GM21529 (cell line): ENCODE measurements around the gene DRD2.

Experiments
- ATAC-seq: cut with Tn5 transposase; IDR thresholded peaks from one replicate; pipeline ENCODE4 v1.9.1; 2021; ENCODE audit not compliant: unreplicated experiment

Gene DRD2

DNA sequence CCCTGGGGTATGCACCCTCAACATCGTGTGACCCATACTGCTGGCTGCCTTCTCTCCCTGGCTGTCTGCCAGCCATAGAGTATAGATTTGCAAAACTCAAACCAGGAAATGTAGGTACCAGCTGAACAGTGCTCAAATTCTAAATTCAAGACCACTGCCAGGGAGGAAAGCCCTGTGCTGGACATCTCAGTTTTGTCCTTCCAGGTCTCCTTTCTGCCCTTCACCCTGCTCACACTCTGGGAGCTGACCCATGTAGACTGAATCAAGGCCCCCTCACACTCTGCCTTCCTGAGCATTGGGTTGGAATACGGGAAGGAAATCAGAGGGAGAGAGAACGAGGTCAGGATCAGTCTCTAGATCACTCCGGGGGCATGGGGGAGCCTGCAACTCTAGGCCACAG lies 12.4 kb upstream of the DRD2 start:
- ATAC-seq, result no peak

DNA sequence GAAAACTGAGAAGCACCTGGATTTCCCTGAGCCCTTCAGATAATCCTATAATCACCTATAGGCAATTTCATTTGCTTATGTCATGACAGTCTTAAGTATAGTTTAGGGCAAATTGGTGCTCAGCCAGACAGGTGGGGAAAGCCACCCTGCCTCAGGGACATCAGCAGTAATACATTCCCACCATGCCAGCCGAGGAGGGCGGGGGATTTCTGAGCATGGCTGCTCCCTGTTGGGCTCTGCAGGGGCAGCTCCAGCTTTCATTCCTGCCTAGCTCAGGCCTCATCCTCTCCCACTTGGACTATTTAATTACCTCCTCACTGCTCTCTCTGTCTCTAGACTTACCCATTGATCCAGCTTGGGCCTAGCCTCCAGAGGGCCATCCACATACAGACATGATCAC lies 9.0 kb upstream of the DRD2 start:
- ATAC-seq, result no peak

DNA sequence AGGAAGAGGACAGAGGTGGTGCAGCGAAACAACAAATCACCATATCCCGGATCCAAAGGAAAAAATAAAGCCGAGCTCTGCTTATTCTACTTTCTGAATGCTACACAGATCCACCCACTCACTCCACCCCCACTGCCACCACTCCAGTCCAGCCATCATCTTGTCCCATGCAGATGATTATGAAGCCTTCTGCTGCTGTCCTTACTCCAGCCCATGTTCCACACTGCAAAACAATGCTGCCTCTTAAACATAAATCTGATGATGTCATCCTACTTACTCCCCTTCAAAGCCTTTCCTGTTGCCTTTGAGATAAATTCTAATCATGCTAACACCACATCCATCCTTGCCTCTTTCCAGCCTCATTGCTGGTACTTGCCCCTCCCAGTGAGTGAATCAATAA lies 6.5 kb upstream of the DRD2 start:
- no peak for ATAC-seq

DNA sequence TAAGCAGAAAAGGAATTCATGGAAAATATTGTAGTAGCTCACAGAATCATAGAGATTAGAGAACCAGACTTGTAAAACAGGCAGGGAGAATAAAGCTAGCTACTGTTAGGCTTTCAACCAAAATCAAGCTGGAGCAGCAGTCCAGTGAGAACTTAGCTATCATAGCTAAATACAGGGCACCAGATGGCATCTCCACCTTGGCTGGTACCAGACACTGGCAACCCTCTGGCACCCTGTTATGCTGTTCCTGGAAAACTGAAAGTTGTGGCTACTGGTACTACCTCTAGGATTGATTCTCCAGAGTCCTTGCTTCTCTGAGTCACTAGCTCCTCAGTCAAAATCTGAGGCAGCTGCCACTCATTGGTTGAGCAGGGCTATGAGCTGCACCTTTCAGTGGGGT lies 6.0 kb upstream of the DRD2 start:
- no peak for ATAC-seq

DNA sequence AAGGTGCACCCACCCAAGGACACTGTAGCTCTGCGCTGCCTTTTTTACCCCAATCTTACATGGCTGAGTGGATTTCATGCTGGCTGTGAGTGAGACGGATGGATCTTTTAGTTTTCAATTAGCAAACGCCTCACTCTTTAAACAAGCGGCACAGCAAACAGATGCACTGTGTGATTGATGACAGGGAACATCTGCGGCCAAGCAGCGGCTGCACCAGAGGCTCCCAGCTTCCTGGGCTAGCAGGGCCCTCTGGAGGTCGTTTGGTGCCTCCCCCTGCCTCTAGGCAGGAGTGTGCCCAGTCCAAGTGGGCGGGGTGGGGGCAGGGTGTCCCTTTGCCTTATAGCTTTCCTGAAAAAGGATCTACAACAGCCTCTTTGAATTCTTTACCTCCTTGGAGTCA lies 2.1 kb upstream of the DRD2 start:
- no peak for ATAC-seq

DNA sequence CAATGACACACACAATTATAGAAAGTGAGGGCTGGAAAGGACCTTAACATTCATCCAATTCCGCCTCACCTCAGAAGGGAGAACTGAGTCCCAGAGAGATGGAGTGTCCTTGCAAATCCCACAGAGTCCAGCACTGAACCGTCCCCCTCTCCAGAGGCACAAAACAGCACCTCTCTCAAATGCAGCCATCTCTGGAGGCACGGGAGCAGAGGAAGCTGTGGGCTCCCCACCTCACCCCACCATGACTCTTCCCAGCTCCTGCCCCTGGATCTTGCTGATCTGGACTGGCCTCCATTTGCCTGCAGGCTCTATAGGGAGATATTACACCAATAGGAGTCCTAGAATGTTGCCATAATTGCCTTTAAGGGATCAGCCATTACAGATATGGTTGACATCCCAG lies 1.4 kb upstream of the DRD2 start:
- ATAC-seq, result no peak

DNA sequence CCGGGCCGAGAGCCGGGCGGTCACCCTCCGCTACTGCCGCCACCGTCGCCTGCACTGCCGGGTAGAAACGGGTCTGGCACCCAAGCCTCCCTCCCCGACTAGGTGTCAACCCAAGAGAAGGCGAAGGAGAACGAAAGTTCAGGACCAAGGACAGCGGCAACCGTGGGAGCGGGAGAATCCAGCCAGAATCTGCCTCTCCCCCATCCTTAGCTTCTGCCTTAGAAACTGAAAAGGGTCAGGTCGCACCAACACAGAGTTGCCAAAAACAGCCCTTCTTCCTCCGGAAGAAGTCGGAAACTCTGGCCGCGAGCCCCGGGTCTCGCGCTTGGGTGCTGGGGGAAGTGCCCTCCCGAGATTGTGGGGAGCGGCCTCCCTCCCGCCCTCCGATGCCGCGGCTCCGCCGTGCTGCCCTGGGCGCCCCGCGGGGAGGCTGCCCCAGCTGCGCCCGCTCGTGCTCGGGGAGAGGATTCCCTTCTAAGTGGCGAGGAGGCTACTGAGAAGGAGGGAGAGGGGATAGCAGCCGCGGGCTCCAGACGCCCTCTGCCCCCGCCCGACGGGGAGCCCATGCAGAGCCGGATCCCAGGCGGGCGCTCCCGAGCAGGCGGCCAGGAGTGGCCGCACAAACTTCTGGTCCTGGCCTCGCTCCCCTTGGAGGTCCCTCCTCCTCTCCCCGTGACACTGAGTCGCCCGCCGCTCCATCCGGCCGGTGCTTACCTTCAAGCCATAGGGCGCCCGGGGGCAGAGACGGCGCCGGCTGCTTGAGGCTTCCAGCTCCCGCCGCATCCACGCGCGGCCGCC lies 637 bp downstream of the DRD2 start:
- ATAC-seq, result no peak

DNA sequence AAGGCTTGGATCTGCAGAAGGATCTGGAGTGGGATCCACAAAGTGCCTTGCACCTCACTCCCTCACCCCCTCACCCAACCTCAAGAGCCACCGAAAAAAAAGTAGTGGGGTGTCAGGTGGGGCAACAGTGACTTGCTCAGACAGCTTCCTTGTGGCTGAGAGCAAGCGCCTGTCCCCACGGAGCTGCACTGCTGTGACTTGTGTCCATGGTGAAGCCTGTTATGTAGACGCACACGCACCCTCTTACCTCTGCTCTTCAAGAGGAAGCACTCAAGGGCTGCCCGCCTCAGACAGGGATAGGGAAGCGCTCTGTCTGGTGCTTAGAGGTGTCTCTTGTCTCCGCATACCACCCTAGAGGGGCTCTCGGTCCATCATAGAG lies 1.2 kb downstream of the DRD2 start:
- no peak for ATAC-seq

DNA sequence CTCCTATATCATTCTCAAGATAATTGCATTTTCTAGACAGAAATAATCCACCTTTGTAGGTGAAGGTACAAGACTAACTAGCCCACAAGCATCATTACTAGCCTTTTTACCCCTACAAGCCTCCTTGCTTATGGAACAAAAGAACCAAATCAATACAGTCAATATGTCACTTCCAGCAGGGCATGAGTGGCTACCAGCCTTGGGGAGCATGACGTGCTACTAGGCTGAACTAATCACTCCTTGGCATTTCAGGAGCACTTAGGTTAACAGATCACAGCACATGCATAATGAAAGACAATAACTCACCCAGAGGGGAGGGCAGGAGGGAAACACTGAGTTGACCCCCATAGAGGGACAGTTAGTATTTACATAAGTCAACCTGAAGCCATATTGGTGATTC lies 2.7 kb downstream of the DRD2 start:
- no peak for ATAC-seq

DNA sequence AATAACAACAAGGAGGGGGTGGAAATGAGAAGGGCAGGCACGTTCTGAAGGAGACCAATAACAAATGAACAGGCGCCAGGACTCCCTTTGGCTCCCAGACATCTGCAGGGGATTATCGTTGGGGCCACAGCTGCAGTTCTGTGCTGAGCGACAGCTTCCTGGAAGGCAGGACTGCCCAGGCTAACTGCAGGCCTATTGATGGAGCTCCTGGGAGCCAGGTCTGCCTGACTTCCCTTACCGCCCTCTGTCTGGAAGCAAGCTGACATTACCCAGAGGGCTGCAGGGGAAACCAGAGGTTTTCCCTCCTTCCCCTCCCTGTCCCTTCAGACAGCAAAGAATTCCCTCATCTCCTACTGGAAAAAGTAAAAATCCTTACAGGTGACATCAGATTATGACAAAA lies 5.0 kb downstream of the DRD2 start:
- ATAC-seq, result no peak

DNA sequence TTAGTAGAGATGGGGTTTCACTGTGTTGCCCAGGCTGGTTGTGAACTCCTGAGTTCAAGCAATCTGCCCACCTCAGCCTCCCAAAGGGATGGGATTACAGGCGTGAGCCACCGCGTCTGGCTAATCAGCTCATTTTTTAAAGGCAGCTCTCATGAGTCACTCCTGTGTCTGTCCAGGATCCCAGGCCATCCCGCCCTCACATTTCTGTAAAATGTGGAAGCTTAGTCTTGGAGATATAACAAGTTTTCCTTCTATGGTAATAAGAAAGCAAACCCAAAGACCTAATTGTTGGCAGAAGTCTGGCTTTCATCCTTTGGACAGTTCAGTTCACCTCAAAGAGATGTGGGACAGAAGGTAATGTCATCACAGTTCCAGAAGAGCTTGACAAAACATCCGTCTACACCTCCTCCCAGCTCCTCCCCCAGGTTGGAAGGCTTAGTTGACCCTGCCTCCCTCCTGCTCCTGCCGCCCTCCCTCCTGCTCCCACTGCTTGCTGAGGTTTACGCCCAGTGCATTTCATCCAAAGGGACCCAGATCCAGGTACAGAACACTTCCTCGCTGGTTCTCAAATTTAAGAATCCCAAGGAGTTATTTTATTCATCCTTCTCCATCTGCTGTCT lies 6.4 kb downstream of the DRD2 start:
- no peak for ATAC-seq

DNA sequence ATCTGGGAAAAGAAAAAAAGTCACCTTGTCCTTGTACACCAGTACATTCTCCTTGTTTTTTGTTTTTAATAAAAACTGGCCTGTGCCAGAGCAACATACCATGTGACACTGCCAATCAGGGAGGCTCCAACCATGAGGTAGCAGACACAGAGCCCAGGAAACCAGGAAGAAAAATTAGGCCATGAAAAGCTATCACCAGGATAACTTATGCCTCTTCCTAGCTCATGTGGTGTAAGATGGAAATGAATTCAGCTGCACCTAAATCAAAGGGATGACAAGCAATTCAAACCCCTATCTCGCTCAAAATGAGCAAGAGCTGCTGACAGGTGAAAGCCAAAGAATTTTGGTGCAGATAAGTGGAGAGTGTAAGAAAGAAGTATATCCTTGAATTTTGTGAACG lies 7.7 kb downstream of the DRD2 start:
- no peak for ATAC-seq

DNA sequence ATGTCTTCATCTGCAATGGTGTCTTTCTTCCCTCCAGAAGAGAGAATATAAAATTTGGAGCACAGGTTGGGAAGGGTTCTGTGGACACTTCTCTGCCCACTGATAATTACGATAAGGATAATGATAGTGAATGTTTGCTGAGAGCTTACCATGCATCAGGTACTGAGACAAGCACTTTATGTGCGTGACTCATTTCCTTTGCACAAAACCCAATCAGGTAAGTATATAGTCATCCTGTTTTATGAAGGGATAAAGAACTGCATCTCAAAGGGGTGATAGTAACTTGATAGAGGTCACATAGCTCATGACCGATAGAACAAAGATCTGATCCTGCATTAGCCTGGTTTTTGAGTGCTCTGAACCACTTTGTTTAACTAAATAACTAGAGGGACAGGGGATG lies 9.4 kb downstream of the DRD2 start:
- no peak for ATAC-seq

DNA sequence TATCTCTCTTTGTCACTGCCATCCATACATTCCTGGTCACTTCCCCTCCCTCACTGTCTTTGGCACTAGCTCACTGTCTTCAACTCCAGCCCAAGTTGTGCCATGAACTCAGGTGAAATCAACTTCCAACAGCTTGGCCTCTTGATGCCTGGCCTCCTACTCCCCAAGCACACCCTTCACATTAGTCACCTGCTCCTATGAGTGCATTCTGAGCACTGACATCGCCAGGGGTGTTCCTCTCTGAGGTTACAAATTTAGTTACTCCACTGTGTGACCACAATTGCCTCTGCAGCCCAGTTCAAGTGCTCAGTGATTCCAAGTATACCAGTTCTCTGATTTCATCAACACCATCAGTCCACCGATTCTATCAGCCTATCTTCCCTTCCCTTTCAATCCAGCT lies 10.8 kb downstream of the DRD2 start:
- no peak for ATAC-seq

DNA sequence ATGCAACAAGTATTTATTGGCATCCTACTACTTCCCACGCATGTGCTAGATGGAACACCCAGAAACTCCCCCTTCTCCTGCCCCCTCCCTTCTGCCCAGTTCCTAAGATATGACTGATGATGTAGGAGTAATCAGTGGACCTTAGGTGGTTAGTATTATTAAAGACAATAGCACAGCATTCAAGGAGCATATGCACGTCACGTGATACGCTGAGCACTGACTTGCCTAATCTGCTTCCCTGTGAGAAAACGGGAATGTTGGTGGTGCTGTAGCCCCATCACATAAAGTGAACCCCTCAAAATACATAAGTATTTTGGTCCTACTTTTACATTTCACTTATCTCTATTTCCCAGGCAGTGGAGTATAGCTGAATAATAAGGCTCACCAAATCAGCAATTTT lies 12.4 kb downstream of the DRD2 start:
- no peak for ATAC-seq

DNA sequence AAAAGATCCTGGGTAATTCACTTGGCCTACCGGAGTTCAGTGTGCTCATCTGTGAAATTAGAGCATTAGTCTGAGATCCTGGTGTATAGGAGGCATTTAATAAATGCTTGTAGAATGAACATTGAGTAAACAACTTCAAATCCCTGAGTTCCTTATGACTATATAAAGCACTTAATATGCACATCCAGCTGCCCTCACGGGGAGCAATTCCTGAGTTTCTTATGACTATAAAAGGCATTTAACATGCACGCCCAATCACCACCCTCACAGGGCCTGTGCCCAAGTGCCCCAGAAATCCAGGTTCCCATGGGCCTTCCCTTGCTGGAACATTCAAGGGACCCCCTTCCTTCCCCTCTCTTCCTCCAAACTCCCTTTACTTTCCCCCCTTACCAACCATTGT lies 13.6 kb downstream of the DRD2 start:
- ATAC-seq, result no peak

DNA sequence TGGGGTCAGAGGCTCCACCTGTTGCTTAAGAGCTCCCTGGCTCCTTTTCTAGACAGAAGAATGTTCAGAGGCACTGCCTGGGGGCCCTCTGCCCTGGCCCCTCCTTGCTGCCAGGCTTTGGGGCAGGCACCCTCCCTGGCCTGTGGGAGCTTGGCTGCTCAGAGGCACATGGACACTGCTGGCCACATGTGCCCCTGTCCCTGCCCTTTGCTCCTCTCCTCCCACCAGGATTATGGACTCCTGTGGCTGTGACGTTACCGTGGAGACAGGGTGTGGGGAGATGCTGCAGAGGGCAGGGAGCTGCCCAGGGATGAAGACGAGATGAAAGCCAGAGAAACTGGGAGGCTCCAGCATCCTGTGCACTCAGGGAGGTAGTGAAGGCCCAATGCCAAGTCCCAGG lies 14.7 kb downstream of the DRD2 start:
- no peak for ATAC-seq

DNA sequence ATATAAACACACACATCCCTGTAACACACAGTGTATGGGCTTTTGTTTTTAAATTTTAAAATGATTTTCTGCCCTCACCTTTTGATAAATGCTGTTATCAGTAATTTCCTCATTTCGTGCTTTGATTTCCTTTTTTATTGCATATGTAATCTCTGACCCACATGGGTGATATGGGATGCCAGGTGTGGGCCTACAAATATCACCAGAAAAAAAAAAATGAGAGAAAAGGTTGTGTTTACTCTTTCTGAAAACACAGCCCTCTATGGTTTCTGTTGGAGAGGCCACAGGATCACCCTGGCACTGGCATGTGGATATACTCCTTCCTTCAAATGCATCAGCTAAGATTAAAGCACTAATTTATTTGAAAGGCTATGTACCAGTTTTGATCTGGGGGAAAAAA lies 17.0 kb downstream of the DRD2 start:
- no peak for ATAC-seq

DNA sequence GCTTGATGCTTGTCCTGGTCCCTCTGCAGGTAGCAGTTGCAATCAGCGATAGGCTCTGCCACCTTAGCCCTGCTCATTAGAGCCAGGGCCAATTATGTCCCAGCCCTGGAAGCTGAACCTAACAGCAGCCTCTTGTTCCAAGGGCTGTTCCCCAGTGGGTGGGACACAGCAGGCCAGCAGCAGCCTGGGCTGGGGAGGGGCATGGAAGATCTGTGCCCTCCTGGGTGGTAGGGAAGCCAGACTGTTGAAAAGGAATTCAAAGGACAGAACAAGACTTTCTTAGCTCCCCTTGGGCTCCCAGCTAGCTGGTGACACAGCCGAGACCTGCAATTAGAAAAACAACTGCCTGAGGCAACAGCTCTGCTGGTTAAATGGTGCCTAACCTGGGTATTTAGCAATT lies 17.4 kb downstream of the DRD2 start:
- no peak for ATAC-seq

DNA sequence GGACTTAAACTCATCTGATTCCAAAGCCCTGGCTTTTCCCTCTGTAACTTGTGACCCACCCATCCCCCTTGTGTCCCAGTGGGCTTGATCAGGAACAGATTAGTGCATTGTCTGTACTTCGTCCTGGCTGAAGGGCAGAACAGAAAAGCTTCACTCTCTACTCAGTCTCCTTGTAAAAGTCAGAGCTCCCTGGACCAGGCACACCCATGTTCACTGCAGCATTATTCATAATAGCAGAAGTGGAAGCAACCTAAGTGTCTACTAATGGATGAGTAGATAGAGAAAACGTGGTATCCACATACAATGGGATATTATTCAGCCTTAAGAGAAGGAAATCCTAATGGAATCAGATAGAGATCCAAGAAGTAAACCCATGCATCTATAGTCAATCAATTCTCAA lies 20.7 kb downstream of the DRD2 start:
- no peak for ATAC-seq

DNA sequence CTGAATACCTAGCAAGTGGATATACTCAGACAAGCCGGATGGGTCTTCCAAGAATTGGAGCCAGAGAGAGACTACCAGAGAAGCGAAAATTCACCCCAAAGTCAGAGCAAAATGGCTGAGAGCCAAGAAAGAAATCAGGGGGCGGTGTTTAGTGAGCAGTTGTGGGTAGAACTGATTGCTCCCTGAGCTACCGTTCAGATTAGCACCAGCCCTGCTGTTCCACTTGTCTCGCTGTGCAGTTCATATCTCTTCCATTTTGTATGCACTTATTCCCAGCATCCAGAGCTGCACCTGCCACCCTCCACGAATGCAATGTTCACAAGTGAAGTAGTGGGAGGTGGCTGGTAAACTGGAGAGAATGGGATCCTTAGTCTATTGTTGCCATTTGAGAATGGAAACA lies 25.5 kb downstream of the DRD2 start:
- ATAC-seq, result no peak

DNA sequence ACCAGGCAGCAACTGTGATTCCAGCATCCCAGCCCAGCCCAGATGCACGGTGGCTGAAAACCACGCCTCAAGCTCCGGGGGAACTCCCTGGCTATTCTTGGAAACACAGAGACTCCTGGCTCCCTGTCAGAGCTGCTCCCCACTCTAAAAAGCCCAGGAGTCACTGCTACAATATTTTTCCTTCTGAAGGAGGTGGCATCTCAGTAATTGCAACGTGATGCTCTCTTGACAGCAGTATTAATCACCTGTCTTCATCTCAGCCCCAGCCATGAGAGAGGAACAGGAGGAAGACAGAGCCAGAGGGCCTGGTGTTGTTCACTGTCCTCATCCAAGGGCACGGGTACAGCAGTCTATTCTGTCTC lies 26.9 kb downstream of the DRD2 start:
- no peak for ATAC-seq

DNA sequence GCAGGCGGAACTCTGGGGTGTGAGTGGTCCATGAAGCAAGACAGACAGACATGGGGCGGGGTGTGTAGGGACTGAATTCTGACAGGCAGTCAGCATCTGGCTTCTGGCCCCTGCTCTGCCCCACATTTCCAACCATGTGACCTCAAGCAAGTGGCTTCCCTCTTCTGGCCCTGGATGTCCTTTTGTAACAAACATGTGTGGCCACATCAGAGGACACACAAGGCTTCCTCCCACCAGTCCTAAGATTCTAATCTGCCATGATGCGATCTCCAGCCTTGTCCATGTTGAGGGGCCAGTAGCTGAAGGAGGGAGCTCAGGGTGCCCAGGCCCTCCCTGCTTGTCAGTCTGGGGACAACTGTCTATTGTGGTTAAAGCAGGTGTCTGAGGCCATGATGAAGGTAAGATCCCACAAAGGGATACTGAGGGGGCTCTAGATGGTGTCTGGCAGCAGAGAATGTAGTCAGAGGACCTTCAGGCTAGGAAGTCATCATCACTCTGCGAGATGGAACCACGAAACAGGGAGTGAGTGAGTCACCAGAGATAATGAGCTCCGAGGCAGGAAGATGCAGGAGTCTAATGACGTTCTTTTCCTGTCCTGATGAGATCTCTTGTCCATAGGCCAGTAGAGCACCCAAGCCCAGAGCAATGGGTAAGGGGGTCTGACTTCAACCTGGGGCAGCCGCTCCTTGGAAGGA lies 27.4 kb downstream of the DRD2 start:
- no peak for ATAC-seq
